HepG2 (cell line): ENCODE data around the gene PRODH.
"Not testable (repeated sequence)": the region's sequence is repeated elsewhere in the genome, so short reads cannot be mapped to it uniquely, and the experiment has no call there.

Source experiments
- CCAR2 ChIP-seq: fragments of 200-400 bp; formaldehyde crosslinking; optimal IDR thresholded peaks from 2 replicates; pipeline ENCODE3; 2018; ENCODE audit warnings: low read depth, mild to moderate bottlenecking, low read length, moderate library complexity
- CREM ChIP-seq, 2 experiments: sonication (generic) in 1 of 2; formaldehyde crosslinking in 1 of 2; IDR thresholded peaks; 2 replicates each; pipeline versions ENCODE4 v1.4.0 to v1.6.1; 2016 to 2020; ENCODE audit warnings: antibody characterized with exemption in 1 of 2, mild to moderate bottlenecking in 1 of 2, missing genetic modification reagents in 1 of 2
- DRAP1 ChIP-seq: IDR thresholded peaks from 2 replicates; pipeline ENCODE4 v1.6.1; 2016; ENCODE audit warnings: missing genetic modification reagents, missing compliant biosample characterization
- RAD21 ChIP-seq: fragments of 450-650 bp; formaldehyde crosslinking; IDR thresholded peaks from 2 replicates; pipeline ENCODE4 v1.5.0; 2020; ENCODE audit warnings: mild to moderate bottlenecking
- SKIL ChIP-seq: sonication (generic); formaldehyde crosslinking; IDR thresholded peaks from 2 replicates; pipeline ENCODE4 v1.8.0; 2022; ENCODE audit warnings: missing genetic modification reagents, mild to moderate bottlenecking, moderate library complexity, borderline replicate concordance
- TEAD3 ChIP-seq: optimal IDR thresholded peaks from 2 replicates; pipeline ENCODE3; 2016; ENCODE audit warnings: borderline replicate concordance
- TFAP4 ChIP-seq: sonication (generic); IDR thresholded peaks from 2 replicates; pipeline ENCODE4 v1.6.1; 2016; ENCODE audit warnings: low read depth, borderline replicate concordance
- ZBTB33 ChIP-seq: sonication (generic); formaldehyde crosslinking; IDR thresholded peaks from 2 replicates; pipeline ENCODE4 v1.4.0; 2020; ENCODE audit warnings: missing genetic modification reagents
- ZNF12 ChIP-seq: sonication (generic); formaldehyde crosslinking; IDR thresholded peaks from 2 replicates; pipeline ENCODE4 v1.5.0; 2020; ENCODE audit warnings: missing genetic modification reagents
- ZNF335 ChIP-seq: sonication (generic); formaldehyde crosslinking; IDR thresholded peaks from 2 replicates; pipeline ENCODE4 v1.4.0; 2020; ENCODE audit warnings: missing genetic modification reagents

- not testable (repeated sequence) for TF ChIP-seq SKIL (CRISPR knock-in tag); TFAP4; ZNF335 (CRISPR knock-in tag); CREM (IDR thresholded peaks at IDR 0.05); CREM (CRISPR knock-in tag; IDR thresholded peaks at IDR 0.05); RAD21 (CRISPR knock-in tag); CCAR2; ZNF12 (CRISPR knock-in tag); TEAD3 (CRISPR knock-in tag); DRAP1 (CRISPR knock-in tag); ZBTB33 (CRISPR knock-in tag)
Measured at GRCh38 chr22:18969158-18969942, 33.3 kb upstream of the PRODH start.
